Skeletal muscle satellite cell (primary cell): ENCODE results near the gene C5orf15.
A peak's percentile ranks its signal among the peaks of the same experiment; 100 is the strongest.
"Not testable (repeated sequence)": the region's sequence is repeated elsewhere in the genome, so short reads cannot be mapped to it uniquely, and the experiment has no call there.

Experiments used
- H3K27me3 ChIP-seq: 2 replicates; pipeline ENCODE4 v1.7.0; 2013; ENCODE audit warnings: low read length; ENCODE audit not compliant: control insufficient read depth, insufficient read depth
- H3K36me3 ChIP-seq: 2 replicates; pipeline ENCODE4 v1.7.0; 2013; ENCODE audit warnings: mild to moderate bottlenecking, control low read depth, low read length; ENCODE audit not compliant: insufficient read depth
- H3K4me1 ChIP-seq: 2 replicates; pipeline ENCODE4 v1.7.0; 2013; ENCODE audit warnings: low read length; ENCODE audit not compliant: control insufficient read depth, insufficient read depth
- H3K4me2 ChIP-seq: 2 replicates; pipeline ENCODE4 v1.7.0; 2013; ENCODE audit warnings: mild to moderate bottlenecking, low read length
- H3K4me3 ChIP-seq: 2 replicates; pipeline ENCODE4 v1.7.0; 2013; ENCODE audit warnings: low read length
- H3K9ac ChIP-seq: 2 replicates; pipeline ENCODE4 v1.7.0; 2013; ENCODE audit warnings: mild to moderate bottlenecking, low read depth, low read length, moderate library complexity
- H3K9me3 ChIP-seq: replicated peaks from 2 replicates; pipeline ENCODE4 v1.7.0; 2013; ENCODE audit warnings: mild to moderate bottlenecking, control low read depth, low read length

Gene C5orf15

GRCh38 chr5:133992429-133993155, 24.2 kb upstream of the C5orf15 start:
- no peak overlapping the region for H3K4me3 ChIP-seq
- no peaks in the 10 kb centered on the region for H3K27me3 ChIP-seq
- peaks cover 32% of the 10 kb centered on the region for H3K36me3 ChIP-seq
- H3K9ac ChIP-seq = no peak overlapping the region
- peak overlapping the region; percentile 53 for H3K4me2 ChIP-seq
- peaks cover 48% of the 10 kb centered on the region for H3K4me1 ChIP-seq
- H3K9me3 ChIP-seq = no peaks in the 10 kb centered on the region

GRCh38 chr5:133991171-133991910, 22.9 kb upstream of the C5orf15 start:
- Histone ChIP-seq H3K27me3 (no peaks in the 10 kb centered on the region), H3K9ac (no peak overlapping the region), H3K36me3 (peaks cover 43% of the 10 kb centered on the region), H3K4me1 (peaks cover 43% of the 10 kb centered on the region), H3K9me3 (no peaks in the 10 kb centered on the region), H3K4me2 (no peak overlapping the region), H3K4me3 (no peak overlapping the region)

- H3K4me2 ChIP-seq = no peak overlapping the region
- H3K4me3 ChIP-seq = no peak overlapping the region
- no peak overlapping the region for H3K9ac ChIP-seq
- H3K4me1 ChIP-seq = peaks cover 43% of the 10 kb centered on the region
- no peaks in the 10 kb centered on the region for H3K27me3 ChIP-seq
- peaks cover 51% of the 10 kb centered on the region for H3K36me3 ChIP-seq
- H3K9me3 ChIP-seq = no peaks in the 10 kb centered on the region
Measured at GRCh38 chr5:133990396-133990795, 22.0 kb upstream of the C5orf15 start.

- no peaks in the 10 kb centered on the region for H3K9me3 ChIP-seq
- no peak overlapping the region for H3K9ac ChIP-seq
- H3K36me3 ChIP-seq = peaks cover 76% of the 10 kb centered on the region
- no peak overlapping the region for H3K4me3 ChIP-seq
- peaks cover 14% of the 10 kb centered on the region for H3K4me1 ChIP-seq
- H3K4me2 ChIP-seq = peak overlapping the region; percentile 41
- H3K27me3 ChIP-seq = no peaks in the 10 kb centered on the region
Measured at GRCh38 chr5:133985540-133986180, 17.2 kb upstream of the C5orf15 start.

- Histone ChIP-seq H3K4me1 (peaks cover 14% of the 10 kb centered on the region), H3K4me2 (no peak overlapping the region), H3K9me3 (no peaks in the 10 kb centered on the region), H3K27me3 (no peaks in the 10 kb centered on the region), H3K9ac (no peak overlapping the region), H3K36me3 (peaks cover 68% of the 10 kb centered on the region), H3K4me3 (no peak overlapping the region)
Measured at GRCh38 chr5:133983674-133984073, 15.2 kb upstream of the C5orf15 start.

GRCh38 chr5:133981714-133982113, 13.3 kb upstream of the C5orf15 start:
- no peaks in the 10 kb centered on the region for H3K27me3 ChIP-seq
- H3K9me3 ChIP-seq = no peaks in the 10 kb centered on the region
- H3K4me1 ChIP-seq = peaks cover 31% of the 10 kb centered on the region
- no peak overlapping the region for H3K4me2 ChIP-seq
- no peak overlapping the region for H3K9ac ChIP-seq
- no peak overlapping the region for H3K4me3 ChIP-seq
- peaks cover 65% of the 10 kb centered on the region for H3K36me3 ChIP-seq

- Histone ChIP-seq H3K4me2 (no peak overlapping the region), H3K27me3 (no peaks in the 10 kb centered on the region), H3K4me1 (peaks cover 23% of the 10 kb centered on the region), H3K9me3 (no peaks in the 10 kb centered on the region), H3K9ac (no peak overlapping the region), H3K36me3 (peaks cover 61% of the 10 kb centered on the region), H3K4me3 (no peak overlapping the region)
Measured at GRCh38 chr5:133980652-133981051, 12.2 kb upstream of the C5orf15 start.

- peaks cover 63% of the 10 kb centered on the region for H3K36me3 ChIP-seq
- no peak overlapping the region for H3K4me3 ChIP-seq
- H3K27me3 ChIP-seq = no peaks in the 10 kb centered on the region
Measured at GRCh38 chr5:133978943-133979342, 10.5 kb upstream of the C5orf15 start.

GRCh38 chr5:133977858-133978257, 9.4 kb upstream of the C5orf15 start:
- H3K4me1 ChIP-seq = peaks cover 17% of the 10 kb centered on the region
- no peak overlapping the region for H3K4me2 ChIP-seq
- H3K36me3 ChIP-seq = peaks cover 65% of the 10 kb centered on the region
- no peak overlapping the region for H3K4me3 ChIP-seq
- H3K27me3 ChIP-seq = no peaks in the 10 kb centered on the region
- H3K9ac ChIP-seq = peak overlapping the region; percentile 66
- no peaks in the 10 kb centered on the region for H3K9me3 ChIP-seq

More at GRCh38 chr5:133978943-133979342, 10.5 kb upstream of the C5orf15 start:
- Histone ChIP-seq H3K4me2 (no peak overlapping the region), H3K4me1 (peaks cover 17% of the 10 kb centered on the region), H3K9ac (no peak overlapping the region), H3K9me3 (no peaks in the 10 kb centered on the region)

- Histone ChIP-seq H3K36me3 (peaks cover 71% of the 10 kb centered on the region), H3K4me1 (peaks cover 17% of the 10 kb centered on the region), H3K27me3 (no peaks in the 10 kb centered on the region), H3K9me3 (no peaks in the 10 kb centered on the region), H3K4me2 (no peak overlapping the region), H3K9ac (peak overlapping the region; percentile 66), H3K4me3 (no peak overlapping the region)
Measured at GRCh38 chr5:133977161-133977787, 8.8 kb upstream of the C5orf15 start.

- not testable (repeated sequence) for H3K4me2 ChIP-seq, H3K9me3 ChIP-seq, H3K9ac ChIP-seq, H3K27me3 ChIP-seq, H3K4me3 ChIP-seq
- H3K4me1 ChIP-seq = peaks cover 17% of the 10 kb centered on the region
- peaks cover 66% of the 10 kb centered on the region for H3K36me3 ChIP-seq
Measured at GRCh38 chr5:133975546-133975945, 7.1 kb upstream of the C5orf15 start.
